IMR-90 (cell line): Measurements from ENCODE around the gene BTF3L4. TPM values are rescaled to one million over a fixed set of nuclear protein-coding genes. Genes with fewer than 3 reads are reported as not detected.

ENCODE experiments used
- ATAC-seq: fragments of 200-7000 bp; cut with Tn5 transposase; 2 replicates; pipeline ENCODE4 v1.9.1; 2020; ENCODE audit warnings: low read depth, mild to moderate bottlenecking, moderate library complexity
- BruUV-seq: library from RNA; stranded (reverse); fragments of 400-500 nt; replicated peaks from 2 replicates; lab custom pipeline; 2021; lab: Mats Ljungman, UMichigan
- CTCF ChIA-PET: fragments of 300-600 bp; formaldehyde crosslinking; extraction: SDS; loops from one replicate; lab custom pipeline; 2021; ENCODE audit warnings: antibody characterized with exemption; lab: Yijun Ruan, JAX
- POLR2A ChIA-PET: fragments of 300-600 bp; sonication (Branson Sonifier 250); formaldehyde crosslinking; loops from one replicate; lab custom pipeline; 2022; ENCODE audit warnings: antibody characterized with exemption; ENCODE audit not compliant: unreplicated experiment; lab: Charles Lee
- DNase-seq: peaks from one replicate; pipeline ENCODE4 v3.0.0; 2013
- H2AFZ ChIP-seq: replicated peaks from 2 replicates; pipeline ENCODE3; 2013; ENCODE audit warnings: low read length, mild to moderate bottlenecking; ENCODE audit not compliant: poor library complexity
- H2AK5ac ChIP-seq: 2 replicates; pipeline ENCODE4 v1.6.1; 2013; ENCODE audit warnings: low read depth, low read length, inconsistent platforms
- H2AK9ac ChIP-seq: replicated peaks from 2 replicates; pipeline ENCODE3; 2013; ENCODE audit warnings: mild to moderate bottlenecking, low read depth, low read length, moderate library complexity; ENCODE audit not compliant: poor library complexity
- H2BK120ac ChIP-seq: 2 replicates; pipeline ENCODE4 v1.6.1; 2013; ENCODE audit warnings: low read depth, low read length, inconsistent platforms
- H2BK15ac ChIP-seq: 3 replicates; pipeline ENCODE4 v1.6.1; 2013; ENCODE audit warnings: low read depth, low read length, inconsistent platforms
- H2BK20ac ChIP-seq: 2 replicates; pipeline ENCODE4 v1.6.1; 2013; ENCODE audit warnings: low read depth, mild to moderate bottlenecking, inconsistent platforms, low read length, moderate library complexity
- H2BK5ac ChIP-seq: 2 replicates; pipeline ENCODE4 v1.6.1; 2013; ENCODE audit warnings: mild to moderate bottlenecking, low read depth, low read length, inconsistent platforms; ENCODE audit not compliant: poor library complexity, severe bottlenecking
- H3K14ac ChIP-seq: replicated peaks from 2 replicates; pipeline ENCODE4 v1.6.1; 2013; ENCODE audit warnings: low read depth, low read length, inconsistent platforms
- H3K18ac ChIP-seq: 2 replicates; pipeline ENCODE4 v1.6.1; 2013; ENCODE audit warnings: low read depth, low read length, control low read depth
- H3K23ac ChIP-seq: 2 replicates; pipeline ENCODE4 v1.6.1; 2013; ENCODE audit warnings: low read depth, low read length, inconsistent platforms
- H3K27ac ChIP-seq: 2 replicates; pipeline ENCODE4 v1.5.1; 2013; ENCODE audit warnings: mild to moderate bottlenecking, control low read depth, low read length; ENCODE audit not compliant: insufficient read depth
- H3K27me3 ChIP-seq: 2 replicates; pipeline ENCODE4 v1.6.1; 2013; ENCODE audit warnings: low read length; ENCODE audit not compliant: control insufficient read depth, insufficient read depth
- H3K36me3 ChIP-seq: 2 replicates; pipeline ENCODE4 v1.6.1; 2013; ENCODE audit warnings: low read length, mixed read lengths; ENCODE audit not compliant: control insufficient read depth, insufficient read depth
- H3K4ac ChIP-seq: 2 replicates; pipeline ENCODE4 v1.6.1; 2013; ENCODE audit warnings: low read depth, low read length, inconsistent platforms
- H3K4me1 ChIP-seq: 2 replicates; pipeline ENCODE4 v1.6.1; 2013; ENCODE audit warnings: low read length, mixed read lengths; ENCODE audit not compliant: control insufficient read depth, insufficient read depth
- H3K4me2 ChIP-seq: 2 replicates; pipeline ENCODE4 v1.6.1; 2013; ENCODE audit warnings: low read depth, mild to moderate bottlenecking, control low read depth, low read length, moderate library complexity
- H3K4me3 ChIP-seq: 2 replicates; pipeline ENCODE4 v1.5.1; 2013; ENCODE audit warnings: low read depth, mild to moderate bottlenecking, control low read depth, low read length, moderate library complexity; ENCODE audit not compliant: insufficient read depth
- H3K56ac ChIP-seq: 2 replicates; pipeline ENCODE4 v1.6.1; 2013; ENCODE audit warnings: low read length, inconsistent platforms; ENCODE audit not compliant: insufficient read depth; ENCODE audit errors: extremely low read depth
- H3K79me1 ChIP-seq, 2 experiments: 2 replicates each; pipeline ENCODE4 v1.6.1; 2013; ENCODE audit warnings: low read length in 2 of 2, inconsistent platforms in 1 of 2, low read depth in 1 of 2
- H3K9ac ChIP-seq: 2 replicates; pipeline ENCODE4 v1.6.1; 2013; ENCODE audit warnings: low read depth, low read length, control low read depth
- H3K9me1 ChIP-seq: 2 replicates; pipeline ENCODE4 v1.6.1; 2013; ENCODE audit warnings: low read length, inconsistent platforms; ENCODE audit not compliant: insufficient read depth
- H3K9me3 ChIP-seq: 2 replicates; pipeline ENCODE4 v1.6.1; 2013; ENCODE audit warnings: low read length; ENCODE audit not compliant: control insufficient read depth, insufficient read depth
- H4K20me1 ChIP-seq: 2 replicates; pipeline ENCODE4 v1.6.1; 2013; ENCODE audit warnings: low read length, inconsistent platforms; ENCODE audit not compliant: insufficient read depth
- H4K5ac ChIP-seq: 2 replicates; pipeline ENCODE4 v1.6.1; 2013; ENCODE audit warnings: mild to moderate bottlenecking, low read depth, low read length, control low read depth
- H4K8ac ChIP-seq, 2 experiments: 2 replicates each; pipeline ENCODE4 v1.6.1; 2013; ENCODE audit warnings: low read depth in 2 of 2, low read length in 2 of 2, control low read depth in 1 of 2, inconsistent platforms in 1 of 2
- H4K91ac ChIP-seq: 2 replicates; pipeline ENCODE4 v1.6.1; 2013; ENCODE audit warnings: low read depth, low read length, inconsistent platforms; ENCODE audit not compliant: insufficient read depth
- BHLHE40 ChIP-seq: fragments of 150-350 bp; IDR thresholded peaks from 2 replicates; pipeline ENCODE4 v1.6.1; 2016; ENCODE audit warnings: mild to moderate bottlenecking, low read depth, low read length
- CEBPB ChIP-seq: IDR thresholded peaks from 2 replicates; pipeline ENCODE4 v1.6.1; 2012; ENCODE audit warnings: low read depth, low read length, improper control_type of control experiment
- CHD1 ChIP-seq: IDR thresholded peaks from 2 replicates; pipeline ENCODE4 v1.6.1; 2012; ENCODE audit warnings: low read depth, low read length, improper control_type of control experiment
- FOS ChIP-seq: fragments of 150-350 bp; IDR thresholded peaks from 2 replicates; pipeline ENCODE4 v1.6.1; 2016; ENCODE audit warnings: low read depth, low read length
- MAFK ChIP-seq: IDR thresholded peaks from 2 replicates; pipeline ENCODE4 v1.6.1; 2012; ENCODE audit warnings: low read depth, low read length, improper control_type of control experiment
- MAZ ChIP-seq: IDR thresholded peaks from 2 replicates; pipeline ENCODE4 v1.6.1; 2012; ENCODE audit warnings: low read depth, mild to moderate bottlenecking, low read length, improper control_type of control experiment, moderate library complexity, borderline replicate concordance
- MXI1 ChIP-seq: IDR thresholded peaks from 2 replicates; pipeline ENCODE4 v1.6.1; 2012; ENCODE audit warnings: low read depth, mild to moderate bottlenecking, low read length, moderate library complexity, borderline replicate concordance
- NFE2L2 ChIP-seq: fragments of 150-350 bp; IDR thresholded peaks from 2 replicates; pipeline ENCODE4 v1.6.1; 2016; ENCODE audit warnings: low read depth, mild to moderate bottlenecking, low read length
- POLR2A ChIP-seq: IDR thresholded peaks from 2 replicates; pipeline ENCODE4 v1.6.1; 2012; ENCODE audit warnings: mild to moderate bottlenecking, low read depth, low read length
- RAD21 ChIP-seq: IDR thresholded peaks from 2 replicates; pipeline ENCODE4 v1.6.1; 2012; ENCODE audit warnings: low read length, improper control_type of control experiment
- RCOR1 ChIP-seq: IDR thresholded peaks from 2 replicates; pipeline ENCODE4 v1.6.1; 2012; ENCODE audit warnings: mild to moderate bottlenecking, low read length, improper control_type of control experiment; ENCODE audit not compliant: insufficient replicate concordance
- RFX5 ChIP-seq: IDR thresholded peaks from 2 replicates; pipeline ENCODE4 v1.8.0; 2012; ENCODE audit warnings: low read depth, mild to moderate bottlenecking, low read length, moderate library complexity
- SMC3 ChIP-seq: fragments of 150-350 bp; IDR thresholded peaks from 2 replicates; pipeline ENCODE4 v1.6.1; 2016; ENCODE audit warnings: low read depth, mild to moderate bottlenecking, antibody characterized with exemption, low read length, moderate library complexity
- WGBS, 2 experiments: methylation state at CpG; one replicate each; pipeline versions ENCODE4 v1.1.5 to v1.1.7; 2013; ENCODE audit warnings: missing lambda C conversion rate in 2 of 2; ENCODE audit not compliant: insufficient read length in 1 of 2; ENCODE audit errors: extremely low coverage in 2 of 2; 5-methylcytosine and 5-hydroxymethylcytosine counted together
- dilution Hi-C: fragments of 300-500 bp; cut with HindIII; formaldehyde crosslinking; loops from one replicate; pipeline ENCODE4 v1.14.3; 2018; ENCODE audit warnings: low sequenced_read_pairs; ENCODE audit not compliant: unreplicated experiment
- in situ Hi-C: fragments of 300-500 bp; cut with MboI; formaldehyde crosslinking; loops from 3 replicates; pipeline ENCODE4 v1.14.3; 2019; ENCODE audit warnings: low sequenced_read_pairs, inconsistent platforms, mixed read lengths
- intact Hi-C: fragments of 100-400 bp; cut with micrococcal nuclease; formaldehyde crosslinking; loops from 2 replicates; pipeline ENCODE4 v1.10.0; 2022
- polyA plus RNA-seq, 3 experiments: library from polyadenylated mRNA; depleted of rRNA; stranded (reverse); fragments of >200 nt; gene quantifications; 2 replicates each; pipeline ENCODE4 v1.2.3, GENCODE V29; 2012; ENCODE audit warnings: low replicate concordance in 1 of 3
- total RNA-seq: library from RNA; depleted of rRNA; stranded (reverse); fragments of >200 nt; gene quantifications from 2 replicates; pipeline ENCODE4 v1.2.3, GENCODE V29; 2012
- TF ChIP-seq, protein P1 (sequence below): fragments of 150-350 bp; IDR thresholded peaks from 2 replicates; pipeline ENCODE4 v1.6.1; 2017; ENCODE audit warnings: mild to moderate bottlenecking, antibody characterized with exemption, low read length, low read depth
- TF ChIP-seq, protein P2 (sequence below): fragments of 150-350 bp; IDR thresholded peaks from 2 replicates; pipeline ENCODE4 v1.6.1; 2016; ENCODE audit warnings: low read depth, mild to moderate bottlenecking, low read length, moderate library complexity, borderline replicate concordance

Gene BTF3L4
- total and polyA plus RNA-seq, 2 of the 4 experiments (the other 2 are of a cell fraction), result 34.5 to 41.2 TPM

GRCh38 chr1:52127181-52128180, 71.4 kb downstream of the BTF3L4 start:
- POLR2A ChIA-PET, result no interaction called here
- Histone ChIP-seq H3K14ac (no peak overlapping the region), H3K9me3 (no peaks in the 10 kb centered on the region), H3K4ac (no peak overlapping the region), H3K36me3 (no peaks in the 10 kb centered on the region), H4K8ac (no peak overlapping the region), H2BK120ac (no peak overlapping the region), H4K20me1 (no peaks in the 10 kb centered on the region), H3K18ac (no peak overlapping the region), H3K4me3 (no peak overlapping the region), H4K5ac (no peak overlapping the region), H3K56ac (no peak overlapping the region), H3K79me1 (no peaks in the 10 kb centered on the region), H3K4me2 (no peak overlapping the region), H2BK5ac (no peak overlapping the region), H3K9ac (no peak overlapping the region), H2AK5ac (no peak overlapping the region), H2AFZ (no peak overlapping the region), H4K91ac (no peak overlapping the region), H3K27me3 (no peaks in the 10 kb centered on the region; the same call in 1 of the 2 replicates), H3K4me1 (no peaks in the 10 kb centered on the region), H3K27ac (no peak overlapping the region), H2BK20ac (no peak overlapping the region), H2BK15ac (no peak overlapping the region), H2AK9ac (no peak overlapping the region), H3K23ac (no peak overlapping the region), H3K9me1 (no peaks in the 10 kb centered on the region)
- WGBS, 2 experiments, result 38% methylated on average over 1 of the region's 5 CpGs; no CpG with 5 or more reads in 1 of the 2 experiments
- intact Hi-C loops, result loop anchor here (1.0 to 5.0 kb wide), 3 partner anchors 169 to 560 kb away; no protein-coding TSS in a partner anchor
- peak; percentile 77 for DNase-seq
- no TSS peak for BruUV-seq
- dilution Hi-C loops, result no loop called here
- CTCF ChIA-PET, result interaction anchor here (0.6 to 2.5 kb wide), 8 partner anchors 15 to 221 kb away, joined by 3 to 20 read pairs (median 4); no protein-coding TSS in a partner anchor
- in situ Hi-C loops, result loop anchor here (5.0 kb wide), 1 partner anchor 170 kb away; no protein-coding TSS in a partner anchor
- peak; percentile 99 for ATAC-seq
- TF ChIP-seq MAFK, result no peak
- peak; percentile 86 for TF ChIP-seq RAD21
- no peak for TF ChIP-seq FOS
- no peak for TF ChIP-seq RFX5
- TF ChIP-seq, protein P1, sequence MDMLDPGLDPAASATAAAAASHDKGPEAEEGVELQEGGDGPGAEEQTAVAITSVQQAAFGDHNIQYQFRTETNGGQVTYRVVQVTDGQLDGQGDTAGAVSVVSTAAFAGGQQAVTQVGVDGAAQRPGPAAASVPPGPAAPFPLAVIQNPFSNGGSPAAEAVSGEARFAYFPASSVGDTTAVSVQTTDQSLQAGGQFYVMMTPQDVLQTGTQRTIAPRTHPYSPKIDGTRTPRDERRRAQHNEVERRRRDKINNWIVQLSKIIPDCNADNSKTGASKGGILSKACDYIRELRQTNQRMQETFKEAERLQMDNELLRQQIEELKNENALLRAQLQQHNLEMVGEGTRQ, result no peak
- TF ChIP-seq RCOR1, result no peak
- TF ChIP-seq MAZ, result no peak
- no peak for TF ChIP-seq NFE2L2
- TF ChIP-seq CHD1, result no peak; the same call in 1 of the 2 replicates
- TF ChIP-seq BHLHE40, result no peak
- peak; percentile 81 for TF ChIP-seq SMC3
- TF ChIP-seq CEBPB, result no peak
- TF ChIP-seq, protein P2, sequence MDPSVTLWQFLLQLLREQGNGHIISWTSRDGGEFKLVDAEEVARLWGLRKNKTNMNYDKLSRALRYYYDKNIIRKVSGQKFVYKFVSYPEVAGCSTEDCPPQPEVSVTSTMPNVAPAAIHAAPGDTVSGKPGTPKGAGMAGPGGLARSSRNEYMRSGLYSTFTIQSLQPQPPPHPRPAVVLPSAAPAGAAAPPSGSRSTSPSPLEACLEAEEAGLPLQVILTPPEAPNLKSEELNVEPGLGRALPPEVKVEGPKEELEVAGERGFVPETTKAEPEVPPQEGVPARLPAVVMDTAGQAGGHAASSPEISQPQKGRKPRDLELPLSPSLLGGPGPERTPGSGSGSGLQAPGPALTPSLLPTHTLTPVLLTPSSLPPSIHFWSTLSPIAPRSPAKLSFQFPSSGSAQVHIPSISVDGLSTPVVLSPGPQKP, result no peak
- TF ChIP-seq POLR2A, result no peak
- no peak for TF ChIP-seq MXI1
